ENCODE data around the gene ULK4.

- TF ChIP-seq GATAD2A (IDR thresholded peaks at IDR 0.05): no peak
- TF ChIP-seq ATF6 (CRISPR knock-in tag; IDR thresholded peaks at IDR 0.05): no peak
- TF ChIP-seq CTCF (IDR thresholded peaks at IDR 0.05 in 2 of 3, conservative IDR thresholded peaks at IDR 0.05 in 1 of 3; ENCODE audit: insufficient read depth in 2 of 3, low read depth in 1 of 3, low read length in 3 of 3): no peak
- TF ChIP-seq L3MBTL2 (IDR thresholded peaks at IDR 0.05): no peak
- no peak for TF ChIP-seq SP1 (CRISPR knock-in tag; IDR thresholded peaks at IDR 0.05)
- TF ChIP-seq E4F1 (CRISPR knock-in tag; IDR thresholded peaks at IDR 0.05; ENCODE audit: borderline replicate concordance): no peak
- TF ChIP-seq E2F4 (CRISPR knock-in tag; IDR thresholded peaks at IDR 0.05; ENCODE audit: low read depth): no peak
- TF ChIP-seq TEAD2 (tag; IDR thresholded peaks at IDR 0.05): no peak
- TF ChIP-seq SOX6 (IDR thresholded peaks at IDR 0.05): no peak
- no peak for TF ChIP-seq ZNF707 (CRISPR knock-in tag; conservative IDR thresholded peaks at IDR 0.05)
- no peak for TF ChIP-seq MEIS2 (IDR thresholded peaks at IDR 0.05; ENCODE audit: partially characterized antibody)
These were observed 542.8 kb downstream of the ULK4 start for GRCh38 chr3:41418961-41419691.

All from K562 (cell line).